Psoas muscle (tissue), 8 donors: ENCODE measurements around the gene KCNN1. TPM values are rescaled to one million over a fixed set of nuclear protein-coding genes. Genes with fewer than 3 reads are reported as not detected.

Source experiments
- ATAC-seq, 4 donors: fragments of 200-7000 bp; cut with Tn5 transposase; one replicate each; pipeline ENCODE4 v1.9.1; 2020; ENCODE audit warnings: moderate library complexity in 3 of 4, mild to moderate bottlenecking in 2 of 4
- DNase-seq, 2 donors: peaks; one replicate each; pipeline ENCODE4 v3.0.0-alpha.2; 2020
- H3K27ac ChIP-seq: fragments of 200-600 bp; one replicate; pipeline ENCODE4 v1.8.0; 2022
- H3K27me3 ChIP-seq, 3 donors: fragments of 200-600 bp in 1 of 3; one replicate each; pipeline versions ENCODE4 v1.6.1 to v1.8.0; 2013 to 2022; ENCODE audit warnings: low read length in 2 of 3, mild to moderate bottlenecking in 2 of 3, moderate library complexity in 1 of 3; ENCODE audit not compliant: insufficient read depth in 3 of 3
- H3K36me3 ChIP-seq, 2 donors: fragments of 200-600 bp in 1 of 2; one replicate each; pipeline versions ENCODE4 v1.6.1 to v1.8.0; 2013 to 2022; ENCODE audit warnings: low read depth in 1 of 2, mild to moderate bottlenecking in 1 of 2, moderate library complexity in 1 of 2; ENCODE audit not compliant: insufficient read depth in 1 of 2
- H3K4me1 ChIP-seq: fragments of 200-600 bp; one replicate; pipeline ENCODE4 v1.8.0; 2022
- H3K4me3 ChIP-seq: fragments of 200-600 bp; one replicate; pipeline ENCODE4 v1.8.0; 2022; ENCODE audit warnings: mild to moderate bottlenecking
- H3K9me3 ChIP-seq: fragments of 200-600 bp; one replicate; pipeline ENCODE4 v1.8.0; 2022
- WGBS, 3 donors: extraction: QIAGEN DNeasy Blood & Tissue Kit; methylation state at CpG; one replicate each; pipeline versions ENCODE4 v1.1.6 to v1.1.7; 2013; 5-methylcytosine and 5-hydroxymethylcytosine counted together
- intact Hi-C, 2 donors: fragments of 100-400 bp; cut with DNase I; formaldehyde crosslinking; loops; one replicate each; pipeline versions ENCODE4 v1.11.0 to v1.14.2; 2022
- polyA plus RNA-seq, 3 donors: library from polyadenylated mRNA; stranded (reverse); fragments of 200-250 nt; gene quantifications; one replicate each; pipeline ENCODE4 v1.2.3, GENCODE V29; 2013
- total RNA-seq, 4 donors: library from RNA; stranded (reverse); fragmentation: NEBNext Ultra II Directional in 2 of 4; extraction: Animal tissue kit (Norgen Biotek cat#: 25700) in 2 of 4; gene quantifications; one replicate each; pipeline versions ENCODE4 v1.2.1 to v1.2.4, GENCODE V29; 2021 to 2023
- TF ChIP-seq, protein P1 (sequence below): fragments of 200-600 bp; IDR thresholded peaks from one replicate; pipeline ENCODE4 v1.8.0; 2022; ENCODE audit warnings: antibody characterized with exemption
- donor health status: healthy with polysubstance abuse.
- donor health status: DM: no; HTN: no; CAD: no; lungs with moderate emphysema.
- donor health status: Bipolar disorder and iron deficiency.
- donor health status: healthy.
- donor health status: DM: yes; HTN: yes; CAD: no.
- donor health status: DM: no; HTN: no; CAD: no.
- donor health status: DM: no; HTN: no; CAD: no.
- donor health status: DM: yes; HTN: yes; CAD: no.

Gene KCNN1
- total and polyA plus RNA-seq, 7 donors = 0.01 to 0.06 TPM; not detected in 5

- ATAC-seq (peak in 3 of 4 donors; percentile 41 to 50 (median 46)), DNase-seq (no peak)
- TF ChIP-seq, protein P1, sequence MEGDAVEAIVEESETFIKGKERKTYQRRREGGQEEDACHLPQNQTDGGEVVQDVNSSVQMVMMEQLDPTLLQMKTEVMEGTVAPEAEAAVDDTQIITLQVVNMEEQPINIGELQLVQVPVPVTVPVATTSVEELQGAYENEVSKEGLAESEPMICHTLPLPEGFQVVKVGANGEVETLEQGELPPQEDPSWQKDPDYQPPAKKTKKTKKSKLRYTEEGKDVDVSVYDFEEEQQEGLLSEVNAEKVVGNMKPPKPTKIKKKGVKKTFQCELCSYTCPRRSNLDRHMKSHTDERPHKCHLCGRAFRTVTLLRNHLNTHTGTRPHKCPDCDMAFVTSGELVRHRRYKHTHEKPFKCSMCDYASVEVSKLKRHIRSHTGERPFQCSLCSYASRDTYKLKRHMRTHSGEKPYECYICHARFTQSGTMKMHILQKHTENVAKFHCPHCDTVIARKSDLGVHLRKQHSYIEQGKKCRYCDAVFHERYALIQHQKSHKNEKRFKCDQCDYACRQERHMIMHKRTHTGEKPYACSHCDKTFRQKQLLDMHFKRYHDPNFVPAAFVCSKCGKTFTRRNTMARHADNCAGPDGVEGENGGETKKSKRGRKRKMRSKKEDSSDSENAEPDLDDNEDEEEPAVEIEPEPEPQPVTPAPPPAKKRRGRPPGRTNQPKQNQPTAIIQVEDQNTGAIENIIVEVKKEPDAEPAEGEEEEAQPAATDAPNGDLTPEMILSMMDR = no peak
- WGBS, 3 donors = 13 to 18% (median 14%) methylated on average over 19 of the region's 19 CpGs
- intact Hi-C loops = loop anchor here (2.0 kb wide), 2 partner anchors 65 to 75 kb away; partner anchors contain the start of gene RPL18A (in 1 of the 2)
- peaks cover 12% of the 10 kb centered on the region for H3K4me1 ChIP-seq
- H3K27me3 ChIP-seq = no peaks in the 10 kb centered on the region
- peak overlapping the region; percentile 88 for H3K27ac ChIP-seq
- peak overlapping the region; percentile 81 for H3K4me3 ChIP-seq
- no peaks in the 10 kb centered on the region for H3K9me3 ChIP-seq
- H3K36me3 ChIP-seq = peaks cover 0 to 23% of the 10 kb centered on the region in 2 donors
These were observed 33.3 kb upstream of the KCNN1 start for GRCh38 chr19:17933414-17934129.

GRCh38 chr19:17936379-17936778, 30.5 kb upstream of the KCNN1 start:
- Histone ChIP-seq H3K27ac (no peak overlapping the region), H3K36me3 (peaks cover 0 to 48% of the 10 kb centered on the region in 2 donors), H3K4me3 (no peak overlapping the region), H3K4me1 (peaks cover 12% of the 10 kb centered on the region), H3K27me3 (no peaks in the 10 kb centered on the region), H3K9me3 (no peaks in the 10 kb centered on the region)
- 88 to 92% (median 91%) methylated on average over 18 to 21 of the region's 21 CpGs for WGBS, 3 donors
- ATAC-seq (no peak), DNase-seq (no peak)
- intact Hi-C loops = loop anchor here in 1 of 2 donors (5.0 kb wide), 1 partner anchor 121 kb away; no protein-coding TSS in a partner anchor
- TF ChIP-seq, protein P1 = no peak

DNA sequence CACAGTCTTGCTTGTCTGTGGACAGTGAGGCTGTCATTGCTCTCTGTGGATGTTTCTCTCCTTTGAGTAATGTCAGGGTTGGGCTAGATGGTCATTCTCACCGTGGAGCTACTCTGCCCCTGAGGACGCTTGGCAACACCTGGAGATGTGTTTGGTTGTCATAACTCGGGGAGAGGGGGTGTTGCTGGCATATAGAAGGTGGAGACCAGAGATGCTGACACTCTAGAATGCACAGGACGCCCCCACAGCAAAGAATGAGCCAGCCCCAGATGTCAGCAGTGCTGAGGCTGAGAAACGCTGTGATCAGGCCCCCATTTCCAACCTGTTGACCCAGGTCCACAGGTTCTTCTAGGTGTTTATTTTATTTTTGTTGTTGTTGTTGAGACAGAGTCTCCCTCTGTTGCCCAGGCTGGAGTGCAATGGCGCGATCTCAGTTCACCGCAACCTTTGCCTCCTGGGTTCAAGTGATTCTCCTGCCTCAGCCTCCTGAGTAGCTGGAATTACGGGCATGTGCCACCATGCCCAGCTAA, 29.5 kb upstream of the KCNN1 start:
- Histone ChIP-seq H3K4me3 (no peak overlapping the region), H3K27ac (no peak overlapping the region), H3K36me3 (peaks cover 0 to 54% of the 10 kb centered on the region in 2 donors), H3K27me3 (no peaks in the 10 kb centered on the region), H3K4me1 (peaks cover 12% of the 10 kb centered on the region), H3K9me3 (no peaks in the 10 kb centered on the region)
- ATAC-seq = no peak
- no peak for DNase-seq
- intact Hi-C loops = loop anchor here in 1 of 2 donors (5.0 kb wide), 1 partner anchor 120 kb away; no protein-coding TSS in a partner anchor
- TF ChIP-seq, protein P1 = no peak
- WGBS, 3 donors = 88% methylated on average over 9 of the region's 9 CpGs

GRCh38 chr19:17938092-17938845, 28.6 kb upstream of the KCNN1 start:
- TF ChIP-seq, protein P1 = peak; percentile 88
- H3K36me3 ChIP-seq = peaks cover 0 to 60% of the 10 kb centered on the region in 2 donors

More at GRCh38 chr19:17938092-17938845, 28.6 kb upstream of the KCNN1 start:
- Histone ChIP-seq H3K27ac (no peak overlapping the region), H3K4me1 (peaks cover 12% of the 10 kb centered on the region), H3K4me3 (no peak overlapping the region), H3K27me3 (no peaks in the 10 kb centered on the region), H3K9me3 (no peaks in the 10 kb centered on the region)
- ATAC-seq = peak; percentile 81 to 90 (median 86)
- 49 to 56% (median 50%) methylated on average over 7 of the region's 7 CpGs for WGBS, 3 donors
- DNase-seq = peak; percentile 80 to 88
- intact Hi-C loops = loop anchor here (1.0 to 5.0 kb wide), 3 partner anchors 58 to 119 kb away; no protein-coding TSS in a partner anchor
